ENCODE data around the gene MUC6.

MUC6 gene

GRCh38 chr11:1036303-1036923 lies at the start of gene MUC6:
MUC6 (minus strand) TSS chr11:1036718; CDS start chr11:1036655, 63 bp downstream.
- TF ChIP-seq, protein P1, sequence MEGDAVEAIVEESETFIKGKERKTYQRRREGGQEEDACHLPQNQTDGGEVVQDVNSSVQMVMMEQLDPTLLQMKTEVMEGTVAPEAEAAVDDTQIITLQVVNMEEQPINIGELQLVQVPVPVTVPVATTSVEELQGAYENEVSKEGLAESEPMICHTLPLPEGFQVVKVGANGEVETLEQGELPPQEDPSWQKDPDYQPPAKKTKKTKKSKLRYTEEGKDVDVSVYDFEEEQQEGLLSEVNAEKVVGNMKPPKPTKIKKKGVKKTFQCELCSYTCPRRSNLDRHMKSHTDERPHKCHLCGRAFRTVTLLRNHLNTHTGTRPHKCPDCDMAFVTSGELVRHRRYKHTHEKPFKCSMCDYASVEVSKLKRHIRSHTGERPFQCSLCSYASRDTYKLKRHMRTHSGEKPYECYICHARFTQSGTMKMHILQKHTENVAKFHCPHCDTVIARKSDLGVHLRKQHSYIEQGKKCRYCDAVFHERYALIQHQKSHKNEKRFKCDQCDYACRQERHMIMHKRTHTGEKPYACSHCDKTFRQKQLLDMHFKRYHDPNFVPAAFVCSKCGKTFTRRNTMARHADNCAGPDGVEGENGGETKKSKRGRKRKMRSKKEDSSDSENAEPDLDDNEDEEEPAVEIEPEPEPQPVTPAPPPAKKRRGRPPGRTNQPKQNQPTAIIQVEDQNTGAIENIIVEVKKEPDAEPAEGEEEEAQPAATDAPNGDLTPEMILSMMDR (IDR thresholded peaks at IDR 0.05; ENCODE audit: low read depth, low read length) = no peak
- DNase-seq (ENCODE audit: extremely low read depth, low read depth) = no peak

- no peak for DNase-seq (ENCODE audit: extremely low read depth, low read depth)
- TF ChIP-seq, protein P1 (IDR thresholded peaks at IDR 0.05; ENCODE audit: low read depth, low read length) = no peak
Observed at GRCh38 chr11:1085440-1086170, 49.1 kb upstream of the MUC6 start.

GRCh38 chr11:1084561-1085439 lies 48.3 kb upstream of the MUC6 start:
- DNase-seq (ENCODE audit: extremely low read depth, low read depth) = no peak

GRCh38 chr11:1083621-1084551 lies 47.4 kb upstream of the MUC6 start:
- TF ChIP-seq, protein P1 (IDR thresholded peaks at IDR 0.05; ENCODE audit: low read depth, low read length) = no peak
- DNase-seq (ENCODE audit: extremely low read depth, low read depth) = no peak

More at GRCh38 chr11:1084561-1085439, 48.3 kb upstream of the MUC6 start:
- TF ChIP-seq, protein P1 (IDR thresholded peaks at IDR 0.05; ENCODE audit: low read depth, low read length) = no peak

DNA sequence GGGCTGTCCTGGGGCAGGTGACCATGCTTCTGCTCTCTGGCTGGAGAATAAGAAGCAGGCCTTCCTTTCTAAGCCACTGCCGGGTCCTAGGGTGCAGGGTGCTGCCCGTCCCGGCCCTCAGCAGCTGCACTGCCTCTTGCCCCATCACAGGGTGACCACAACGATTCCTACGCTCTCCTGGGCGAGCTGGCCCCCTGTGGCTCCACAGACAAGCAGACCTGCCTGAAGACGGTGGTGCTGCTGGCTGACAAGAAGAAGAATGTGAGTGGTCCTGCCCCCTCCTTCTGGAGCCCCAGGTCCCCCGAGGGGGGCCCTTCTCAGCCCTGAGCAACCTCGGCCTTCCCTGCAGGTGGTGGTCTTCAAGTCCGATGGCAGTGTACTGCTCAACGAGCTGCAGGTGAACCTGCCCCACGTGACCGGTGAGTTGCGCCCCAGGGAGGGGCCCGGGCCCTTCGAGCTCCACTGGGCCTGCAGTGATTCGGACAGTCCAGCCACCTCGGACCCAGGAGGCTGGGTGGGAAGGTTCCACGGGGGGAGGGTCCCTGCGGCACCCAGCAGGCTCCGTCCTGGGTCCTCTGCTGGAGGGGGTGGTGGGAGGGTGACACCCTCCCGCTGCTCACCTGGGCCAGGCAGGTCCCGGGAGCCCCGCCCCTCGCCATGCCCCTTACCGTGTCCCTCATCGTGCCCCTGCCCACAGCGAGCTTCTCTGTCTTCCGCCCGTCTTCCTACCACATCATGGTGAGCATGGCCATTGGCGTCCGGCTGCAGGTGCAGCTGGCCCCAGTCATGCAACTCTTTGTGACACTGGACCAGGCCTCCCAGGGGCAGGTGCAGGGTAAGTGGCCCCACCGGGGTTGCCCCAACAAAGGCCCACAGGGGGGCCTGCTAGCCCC lies 46.5 kb upstream of the MUC6 start:
- TF ChIP-seq, protein P1 (IDR thresholded peaks at IDR 0.05; ENCODE audit: low read depth, low read length) = no peak
- no peak for DNase-seq (ENCODE audit: extremely low read depth, low read depth)

DNA sequence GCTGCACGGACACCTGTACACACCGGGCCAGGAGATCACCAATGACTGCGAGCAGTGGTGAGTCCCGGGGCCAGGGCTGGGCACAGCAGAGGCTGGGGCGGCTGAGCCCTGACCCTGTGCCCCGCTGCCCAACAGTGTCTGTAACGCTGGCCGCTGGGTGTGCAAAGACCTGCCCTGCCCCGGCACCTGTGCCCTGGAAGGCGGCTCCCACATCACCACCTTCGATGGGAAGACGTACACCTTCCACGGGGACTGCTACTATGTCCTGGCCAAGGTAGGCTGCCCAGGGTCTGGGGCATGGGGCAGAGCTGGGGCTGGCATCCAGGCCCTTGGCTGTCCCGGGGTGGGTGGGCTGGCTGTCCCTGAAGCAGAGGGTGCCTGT lies 45.8 kb upstream of the MUC6 start:
- TF ChIP-seq, protein P1 (IDR thresholded peaks at IDR 0.05; ENCODE audit: low read depth, low read length) = no peak
- no peak for DNase-seq (ENCODE audit: extremely low read depth, low read depth)
